ENCODE measurements around the gene ZNF57. TPM values are rescaled to one million over a fixed set of nuclear protein-coding genes. Genes with fewer than 3 reads are reported as not detected.
A peak's percentile ranks its signal among the peaks of the same experiment; 100 is the strongest.

The ZNF57 gene
- total RNA-seq, 4 donors from 2014 or later: 2.7 to 4.2 (median 3.2) TPM

- Histone ChIP-seq H3K27ac (no peak overlapping the region), H3K27me3 (no peaks in the 10 kb centered on the region), H3K9me3 (peaks cover 0 to 7% (median 0%) of the 10 kb centered on the region in 4 donors), H3K36me3 (peaks cover 0 to 37% (median 17%) of the 10 kb centered on the region in 3 donors), H3K4me3 (no peak overlapping the region), H3K4me1 (peaks cover 0 to 7% (median 0%) of the 10 kb centered on the region in 4 donors)
- TF ChIP-seq POLR2A (IDR thresholded peaks at IDR 0.05): no peak
- TF ChIP-seq EP300 (IDR thresholded peaks at IDR 0.05): no peak
- TF ChIP-seq CTCF (IDR thresholded peaks at IDR 0.05): no peak
- DNase-seq (ENCODE audit: low spot score in 2 of 2): no peak
- WGBS, 2 donors: 90 to 94% methylated on average over 5 of the region's 5 CpGs
These were observed 11.6 kb downstream of the ZNF57 start for GRCh38 chr19:2912306-2912705.

DNA sequence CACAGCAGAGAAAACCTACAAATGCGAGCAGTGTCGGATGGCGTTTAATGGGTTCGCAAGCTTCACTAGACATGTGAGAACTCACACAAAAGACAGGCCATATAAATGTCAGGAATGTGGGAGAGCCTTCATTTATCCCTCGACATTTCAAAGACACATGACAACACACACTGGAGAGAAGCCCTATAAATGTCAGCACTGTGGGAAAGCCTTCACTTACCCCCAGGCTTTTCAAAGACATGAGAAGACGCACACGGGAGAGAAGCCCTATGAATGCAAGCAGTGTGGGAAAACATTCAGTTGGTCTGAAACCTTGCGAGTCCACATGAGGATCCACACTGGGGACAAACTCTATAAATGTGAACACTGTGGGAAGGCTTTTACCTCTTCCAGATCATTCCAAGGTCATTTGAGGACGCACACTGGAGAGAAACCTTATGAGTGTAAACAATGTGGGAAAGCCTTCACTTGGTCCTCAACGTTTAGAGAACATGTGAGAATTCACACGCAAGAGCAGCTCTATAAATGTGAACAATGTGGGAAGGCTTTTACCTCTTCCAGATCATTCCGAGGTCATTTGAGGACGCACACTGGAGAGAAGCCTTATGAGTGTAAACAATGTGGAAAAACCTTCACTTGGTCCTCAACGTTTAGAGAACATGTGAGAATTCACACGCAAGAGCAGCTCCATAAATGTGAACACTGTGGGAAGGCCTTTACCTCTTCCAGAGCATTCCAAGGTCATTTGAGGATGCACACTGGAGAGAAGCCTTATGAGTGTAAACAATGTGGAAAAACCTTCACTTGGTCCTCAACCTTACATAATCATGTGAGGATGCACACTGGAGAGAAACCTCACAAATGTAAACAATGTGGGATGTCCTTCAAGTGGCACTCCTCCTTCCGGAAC lies 16.8 kb downstream of the ZNF57 start:
- no peaks in the 10 kb centered on the region for H3K4me1 ChIP-seq
- H3K27me3 ChIP-seq: no peaks in the 10 kb centered on the region
- no peak for DNase-seq (ENCODE audit: low spot score in 2 of 2)
- H3K27ac ChIP-seq: no peak overlapping the region
- H3K4me3 ChIP-seq: no peak overlapping the region
- peaks cover 0 to 15% (median 0%) of the 10 kb centered on the region in 4 donors for H3K9me3 ChIP-seq
- WGBS, 2 donors: 88 to 93% methylated on average over 16 of the region's 16 CpGs
- no peak for TF ChIP-seq CTCF (IDR thresholded peaks at IDR 0.05)
- no peak for TF ChIP-seq EP300 (IDR thresholded peaks at IDR 0.05)
- TF ChIP-seq POLR2A (IDR thresholded peaks at IDR 0.05): no peak
- H3K36me3 ChIP-seq: peaks cover 0 to 61% (median 27%) of the 10 kb centered on the region in 3 donors

- Histone ChIP-seq H3K27me3 (no peaks in the 10 kb centered on the region), H3K9me3 (peaks cover 0 to under 1% (median 0%) of the 10 kb centered on the region in 4 donors), H3K27ac (no peak overlapping the region), H3K4me3 (no peak overlapping the region), H3K36me3 (peaks cover 0 to 31% (median 3%) of the 10 kb centered on the region in 3 donors), H3K4me1 (peaks cover 0 to 13% (median 0%) of the 10 kb centered on the region in 4 donors)
- 33 to 40% methylated on average over 5 of the region's 5 CpGs for WGBS, 2 donors
- no peak for TF ChIP-seq EP300 (IDR thresholded peaks at IDR 0.05)
- no peak for TF ChIP-seq POLR2A (IDR thresholded peaks at IDR 0.05)
- no peak for TF ChIP-seq CTCF (IDR thresholded peaks at IDR 0.05)
- DNase-seq (ENCODE audit: low spot score in 2 of 2): no peak
These were observed 22.3 kb downstream of the ZNF57 start for GRCh38 chr19:2922987-2923386.

DNA sequence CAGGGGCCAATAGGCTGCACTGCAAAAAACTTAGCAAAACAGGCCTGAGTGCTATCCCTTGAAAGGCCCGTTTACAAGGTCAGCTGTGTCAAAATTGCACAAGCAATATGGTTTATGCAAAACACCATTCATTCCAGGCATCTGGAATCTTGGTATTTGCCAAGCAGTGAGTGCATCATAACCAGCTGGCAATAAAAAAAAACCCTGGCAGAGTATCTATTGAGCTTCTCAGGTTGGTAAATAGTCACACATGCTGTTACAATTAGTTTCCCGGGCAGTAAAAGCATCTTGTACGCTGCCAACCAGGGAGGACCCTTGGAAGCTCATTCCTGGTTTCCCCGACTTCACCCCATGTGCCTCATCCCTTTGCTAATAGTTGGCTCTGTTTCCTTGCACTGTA lies 22.8 kb downstream of the ZNF57 start:
- H3K27ac ChIP-seq: peak overlapping the region in 1 of 4 donors; percentile 31
- WGBS, 2 donors: 28 to 29% methylated on average over 4 of the region's 4 CpGs

More for the DNA sequence above, 22.8 kb downstream of the ZNF57 start:
- H3K4me1 ChIP-seq: peaks cover 0 to 13% (median 0%) of the 10 kb centered on the region in 4 donors
- TF ChIP-seq CTCF (IDR thresholded peaks at IDR 0.05) (no peak), EP300 (IDR thresholded peaks at IDR 0.05) (peak in 1 of 2 donors; percentile 57)
- H3K36me3 ChIP-seq: peaks cover 0 to 26% (median 0%) of the 10 kb centered on the region in 3 donors
- no peaks in the 10 kb centered on the region for H3K9me3 ChIP-seq
- no peak for DNase-seq (ENCODE audit: low spot score in 2 of 2)
- no peak overlapping the region for H3K4me3 ChIP-seq
- no peaks in the 10 kb centered on the region for H3K27me3 ChIP-seq
